Uterus (tissue), 4 donors: ENCODE results near the gene SV2C. TPM values are rescaled to one million over a fixed set of nuclear protein-coding genes. Genes with fewer than 3 reads are reported as not detected.

Experiments
- DNase-seq, 2 donors: peaks; one replicate each; pipeline ENCODE4 v3.0.0-alpha.2; 2019 to 2020
- H3K27ac ChIP-seq, 2 donors: fragments of 200-600 bp; sonication (generic); 1 replicate in 1 of 2; 2 replicates in 1 of 2; pipeline ENCODE4 v1.5.1; 2016 to 2018
- H3K27me3 ChIP-seq, 2 donors: fragments of 200-600 bp; sonication (generic); one replicate each; pipeline ENCODE4 v1.5.1; 2018 to 2019; ENCODE audit warnings: control low read depth in 1 of 2
- H3K36me3 ChIP-seq, 2 donors: fragments of 200-600 bp; sonication (generic); one replicate each; pipeline ENCODE4 v1.5.1; 2019; ENCODE audit warnings: control low read depth in 1 of 2
- H3K4me1 ChIP-seq, 2 donors: fragments of 200-600 bp; sonication (generic); one replicate each; pipeline ENCODE4 v1.5.1; 2018 to 2019; ENCODE audit warnings: control low read depth in 1 of 2
- H3K4me3 ChIP-seq, 2 donors: fragments of 200-600 bp; sonication (generic); 1 replicate in 1 of 2; 2 replicates in 1 of 2; pipeline ENCODE4 v1.5.1; 2018 to 2019; ENCODE audit warnings: mild to moderate bottlenecking in 1 of 2
- H3K9me3 ChIP-seq, 2 donors: fragments of 200-600 bp; sonication (generic); one replicate each; pipeline ENCODE4 v1.5.1; 2019; ENCODE audit warnings: control low read depth in 1 of 2
- POLR2A ChIP-seq, 2 donors: fragments of 450-650 bp; IDR thresholded peaks; one replicate each; pipeline ENCODE4 v1.6.1; 2016; ENCODE audit warnings: antibody characterized with exemption in 2 of 2, mild to moderate bottlenecking in 1 of 2, moderate library complexity in 1 of 2
- intact Hi-C: fragments of 100-400 bp; cut with DNase I; formaldehyde crosslinking; loops from one replicate; pipeline ENCODE4 v1.15.1; 2023; ENCODE audit warnings: low total_unique reads
- total RNA-seq, 4 donors: library from RNA; depleted of rRNA in 3 of 4; stranded (reverse); fragments of >200 nt in 3 of 4; gene quantifications; one replicate each; pipeline versions ENCODE4 v1.1.0 to v1.2.4, GENCODE V29; 2014 to 2023
- TF ChIP-seq, protein P1 (sequence below), 4 experiments: fragments of 200-600 bp in 2 of 4; fragments of 450-650 bp in 2 of 4; sonication (generic) in 2 of 4; IDR thresholded peaks; one replicate each; pipeline ENCODE4 v1.5.1; 2016 to 2019; ENCODE audit warnings: antibody characterized with exemption in 4 of 4, mild to moderate bottlenecking in 2 of 4, moderate library complexity in 1 of 4
- donor health status: DM: yes; HTN: yes; CAD: no.

SV2C gene
- total RNA-seq, 4 donors from 2014 or later = 0.21 to 3.7 TPM; not detected in 2

DNA sequence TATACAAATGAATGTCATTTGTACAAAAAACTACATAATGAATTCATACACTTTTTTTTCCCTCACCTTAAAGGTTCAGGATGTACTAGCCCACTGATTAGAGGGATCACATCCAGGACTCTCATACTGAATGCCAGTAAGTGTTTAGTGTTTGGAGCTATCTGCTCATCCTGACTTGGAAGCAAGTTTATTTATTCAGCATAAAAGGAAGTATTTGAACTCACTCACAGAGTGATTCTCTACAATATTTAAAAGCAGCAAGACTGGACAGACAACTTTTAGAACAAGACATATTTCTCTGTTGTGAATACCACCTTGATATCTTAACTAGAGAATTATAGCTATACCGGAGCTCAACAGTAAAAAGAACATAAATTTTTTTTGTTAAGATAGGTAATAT, 305.1 kb downstream of the SV2C start:
- H3K4me1 ChIP-seq = no peaks in the 10 kb centered on the region
- H3K27me3 ChIP-seq = no peaks in the 10 kb centered on the region
- no peaks in the 10 kb centered on the region for H3K36me3 ChIP-seq
- H3K9me3 ChIP-seq = no peaks in the 10 kb centered on the region
- intact Hi-C loops = no loop called here
- H3K4me3 ChIP-seq = no peak overlapping the region
- DNase-seq = no peak
- TF ChIP-seq, protein P1, sequence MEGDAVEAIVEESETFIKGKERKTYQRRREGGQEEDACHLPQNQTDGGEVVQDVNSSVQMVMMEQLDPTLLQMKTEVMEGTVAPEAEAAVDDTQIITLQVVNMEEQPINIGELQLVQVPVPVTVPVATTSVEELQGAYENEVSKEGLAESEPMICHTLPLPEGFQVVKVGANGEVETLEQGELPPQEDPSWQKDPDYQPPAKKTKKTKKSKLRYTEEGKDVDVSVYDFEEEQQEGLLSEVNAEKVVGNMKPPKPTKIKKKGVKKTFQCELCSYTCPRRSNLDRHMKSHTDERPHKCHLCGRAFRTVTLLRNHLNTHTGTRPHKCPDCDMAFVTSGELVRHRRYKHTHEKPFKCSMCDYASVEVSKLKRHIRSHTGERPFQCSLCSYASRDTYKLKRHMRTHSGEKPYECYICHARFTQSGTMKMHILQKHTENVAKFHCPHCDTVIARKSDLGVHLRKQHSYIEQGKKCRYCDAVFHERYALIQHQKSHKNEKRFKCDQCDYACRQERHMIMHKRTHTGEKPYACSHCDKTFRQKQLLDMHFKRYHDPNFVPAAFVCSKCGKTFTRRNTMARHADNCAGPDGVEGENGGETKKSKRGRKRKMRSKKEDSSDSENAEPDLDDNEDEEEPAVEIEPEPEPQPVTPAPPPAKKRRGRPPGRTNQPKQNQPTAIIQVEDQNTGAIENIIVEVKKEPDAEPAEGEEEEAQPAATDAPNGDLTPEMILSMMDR (IDR thresholded peaks at IDR 0.05) = no peak
- no peak for TF ChIP-seq POLR2A (IDR thresholded peaks at IDR 0.05)
- H3K27ac ChIP-seq = no peak overlapping the region

DNA sequence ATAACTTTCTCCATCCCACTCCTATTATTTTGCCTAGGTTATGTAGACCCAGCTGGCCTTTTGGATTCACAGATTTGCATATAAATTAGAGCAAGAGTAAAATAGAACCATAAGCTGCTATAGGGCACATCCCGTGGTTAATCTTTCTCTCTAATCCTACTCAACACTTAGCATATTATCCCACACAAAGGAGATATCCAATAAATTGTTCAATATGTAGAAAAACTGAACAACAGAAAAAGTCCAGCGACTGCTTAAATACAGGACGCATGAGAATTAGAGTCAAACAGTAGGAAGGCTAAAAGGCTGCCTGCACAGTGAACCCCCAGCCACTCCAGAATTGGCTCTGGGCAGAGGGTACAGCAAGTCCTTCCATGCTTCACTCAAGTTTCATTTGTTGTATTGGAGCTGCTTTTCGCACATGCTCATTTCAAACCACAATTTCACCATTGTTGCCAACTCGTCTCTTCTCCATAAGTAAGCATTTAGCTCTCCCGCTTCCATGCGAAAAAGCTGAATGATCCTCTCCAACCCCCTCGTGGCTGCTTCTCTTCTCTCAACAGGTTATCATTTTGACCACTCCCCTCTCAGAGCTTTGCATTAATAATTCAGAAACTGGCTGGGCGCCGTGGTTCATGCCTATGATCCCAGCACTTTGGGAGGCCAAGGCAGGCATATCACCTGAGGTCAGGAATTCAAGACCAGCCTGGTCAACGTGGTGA, 305.8 kb downstream of the SV2C start:
- TF ChIP-seq, protein P1 (IDR thresholded peaks at IDR 0.05) = no peak
- no peak for TF ChIP-seq POLR2A (IDR thresholded peaks at IDR 0.05)

DNA sequence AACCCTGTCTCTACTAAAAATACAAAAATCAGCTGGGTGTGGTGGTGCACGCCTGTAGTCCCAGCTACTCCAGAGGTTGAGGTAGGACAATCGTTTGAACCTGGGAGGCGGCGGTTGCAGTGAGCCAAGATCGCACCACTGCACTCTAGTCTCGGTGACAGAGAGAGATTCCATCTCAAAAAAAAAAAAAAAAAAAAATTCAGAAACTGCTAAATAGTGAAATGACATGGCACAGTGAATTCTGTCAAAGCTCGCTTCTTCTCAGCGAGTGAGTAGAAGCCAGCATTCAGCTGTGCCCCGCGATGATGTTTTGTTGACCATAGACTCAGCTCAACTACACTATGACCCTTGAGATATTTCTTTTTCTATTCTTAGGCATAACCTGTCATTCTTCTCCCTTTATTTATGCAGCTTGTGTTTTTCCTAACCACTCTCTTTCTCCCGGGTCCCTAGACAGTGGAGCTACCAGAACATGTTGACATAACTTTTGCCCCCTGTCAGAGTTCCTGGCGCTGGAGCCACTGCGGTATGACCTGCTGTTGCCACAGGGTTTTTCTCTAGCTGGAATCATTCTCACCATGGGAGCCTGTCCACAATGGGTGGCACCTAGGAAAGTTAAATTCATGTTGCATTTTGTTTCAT, 306.5 kb downstream of the SV2C start:
- no peak for TF ChIP-seq POLR2A (IDR thresholded peaks at IDR 0.05)
- TF ChIP-seq, protein P1 (IDR thresholded peaks at IDR 0.05) = no peak
- no peaks in the 10 kb centered on the region for H3K4me1 ChIP-seq
- H3K36me3 ChIP-seq = no peaks in the 10 kb centered on the region
- H3K4me3 ChIP-seq = no peak overlapping the region
- H3K27me3 ChIP-seq = no peaks in the 10 kb centered on the region
- H3K9me3 ChIP-seq = no peaks in the 10 kb centered on the region
- intact Hi-C loops = no loop called here
- no peak for DNase-seq
- no peak overlapping the region for H3K27ac ChIP-seq

More for the DNA sequence above, 305.8 kb downstream of the SV2C start:
- no peaks in the 10 kb centered on the region for H3K9me3 ChIP-seq
- no peaks in the 10 kb centered on the region for H3K27me3 ChIP-seq
- DNase-seq = no peak
- no peaks in the 10 kb centered on the region for H3K4me1 ChIP-seq
- H3K27ac ChIP-seq = no peak overlapping the region
- intact Hi-C loops = no loop called here
- H3K4me3 ChIP-seq = no peak overlapping the region
- H3K36me3 ChIP-seq = no peaks in the 10 kb centered on the region

DNA sequence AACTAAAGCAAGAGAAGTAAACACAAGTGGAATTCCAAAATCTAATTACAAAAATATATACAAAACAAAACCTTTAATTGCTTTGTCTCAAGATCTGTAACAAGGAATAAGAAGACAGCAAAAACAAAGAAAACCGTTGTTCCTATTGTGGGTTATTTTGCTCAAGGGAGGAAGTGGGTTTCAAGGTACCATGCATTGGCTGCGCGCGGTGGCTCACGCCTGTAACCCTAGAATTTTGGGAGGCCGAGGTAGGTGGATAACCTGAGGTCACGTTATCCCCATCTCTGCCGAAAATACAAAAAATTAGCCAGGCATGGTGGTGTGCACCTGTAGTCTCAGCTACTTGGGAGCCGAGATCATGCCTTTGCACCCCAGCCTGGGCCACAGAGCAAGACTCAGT, 307.8 kb downstream of the SV2C start:
- Histone ChIP-seq H3K9me3 (no peaks in the 10 kb centered on the region), H3K4me1 (no peaks in the 10 kb centered on the region), H3K36me3 (no peaks in the 10 kb centered on the region), H3K4me3 (no peak overlapping the region), H3K27me3 (no peaks in the 10 kb centered on the region), H3K27ac (no peak overlapping the region)
- no peak for TF ChIP-seq POLR2A (IDR thresholded peaks at IDR 0.05)
- TF ChIP-seq, protein P1 (IDR thresholded peaks at IDR 0.05) = no peak
- DNase-seq = no peak
- intact Hi-C loops = no loop called here

DNA sequence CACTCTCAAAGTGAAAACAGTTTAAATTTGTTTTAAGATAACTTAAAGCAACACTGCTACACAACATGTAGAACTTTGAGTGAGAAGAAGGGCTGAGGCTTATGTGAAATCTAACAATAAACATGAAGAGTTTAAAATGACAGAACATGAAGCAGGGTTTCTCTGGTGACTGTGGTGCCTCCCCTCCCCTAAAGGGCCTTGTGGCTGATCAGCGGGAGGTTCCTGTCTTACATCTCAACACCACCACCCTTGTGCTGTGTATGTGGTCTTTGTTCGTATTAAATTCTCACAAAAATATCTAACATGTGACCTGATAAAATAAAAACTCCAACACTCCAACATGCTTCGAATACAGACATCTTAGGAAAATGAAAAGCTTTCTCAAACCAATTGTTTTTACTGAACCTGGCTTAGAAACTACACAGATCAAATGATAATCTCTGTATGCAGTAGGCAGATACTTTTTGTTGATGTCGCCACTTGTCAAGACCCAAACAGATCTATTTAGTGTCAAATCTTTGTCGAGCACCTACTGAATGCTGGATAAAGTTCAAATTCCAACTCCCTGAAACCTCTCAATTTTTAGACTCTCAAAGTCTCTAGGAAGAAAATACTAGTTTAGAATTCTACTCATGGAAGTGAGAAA, 310.0 kb downstream of the SV2C start:
- H3K4me1 ChIP-seq = no peaks in the 10 kb centered on the region
- no peaks in the 10 kb centered on the region for H3K27me3 ChIP-seq
- no peak overlapping the region for H3K4me3 ChIP-seq
- TF ChIP-seq POLR2A (IDR thresholded peaks at IDR 0.05) = no peak
- TF ChIP-seq, protein P1 (IDR thresholded peaks at IDR 0.05) = no peak
- no peak for DNase-seq
- no peaks in the 10 kb centered on the region for H3K36me3 ChIP-seq
- intact Hi-C loops = no loop called here
- no peaks in the 10 kb centered on the region for H3K9me3 ChIP-seq
- no peak overlapping the region for H3K27ac ChIP-seq
